ENCODE measurements around the gene NDUFS1.

DNA sequence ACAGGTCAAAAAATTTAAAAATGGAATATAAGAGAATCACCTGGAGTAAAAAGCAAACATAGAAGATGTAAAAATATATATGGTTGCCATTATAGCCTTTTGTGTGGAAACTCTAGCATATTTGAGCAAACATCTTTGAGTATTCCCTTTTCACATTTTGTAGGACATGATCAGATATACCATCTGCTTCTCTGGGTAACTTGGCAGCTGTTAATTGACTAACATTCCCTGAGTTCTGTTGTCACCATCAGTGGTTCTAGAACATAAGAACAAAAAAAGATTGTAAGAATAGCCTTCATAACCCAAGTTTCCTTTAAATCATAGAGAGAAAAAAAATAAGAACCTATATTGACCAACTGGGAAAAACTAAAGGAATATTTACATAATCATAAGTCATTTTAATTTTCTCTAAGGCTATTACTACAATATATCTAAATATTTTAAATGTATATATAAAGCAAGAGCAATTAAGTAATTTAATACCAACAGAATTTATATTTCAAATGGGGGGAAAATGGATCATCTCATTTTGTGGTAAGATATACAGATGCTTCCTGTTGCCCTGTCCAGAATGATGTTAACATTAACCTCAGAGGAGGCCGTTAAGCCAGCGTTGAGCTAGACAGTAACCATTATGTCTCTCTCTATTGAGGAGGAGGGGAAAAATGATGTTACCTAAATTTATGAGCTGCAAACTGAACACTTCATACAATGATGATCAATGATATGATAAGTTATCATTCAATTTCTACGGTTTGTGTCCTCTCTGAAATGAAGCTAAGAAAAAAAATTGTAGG lies 63.5 kb downstream of the NDUFS1 start:
- no peak for TF ChIP-seq CTCF (conservative IDR thresholded peaks at IDR 0.05)
- TF ChIP-seq ZFX (IDR thresholded peaks at IDR 0.05): no peak

All from C4-2B (cell line).